Kidney glomerular epithelial cell (primary cell): ENCODE data around the gene SCIN.
"Not testable (repeated sequence)": the region's sequence is repeated elsewhere in the genome, so short reads cannot be mapped to it uniquely, and the experiment has no call there.

Experiments
- DNase-seq: peaks from one replicate; lab custom pipeline; 2025; lab: John Stamatoyannopoulos, UW

SCIN gene

GRCh38 chr7:12647364-12648219 lies 77.1 kb downstream of the SCIN start:
- DNase-seq, result no peak

DNA sequence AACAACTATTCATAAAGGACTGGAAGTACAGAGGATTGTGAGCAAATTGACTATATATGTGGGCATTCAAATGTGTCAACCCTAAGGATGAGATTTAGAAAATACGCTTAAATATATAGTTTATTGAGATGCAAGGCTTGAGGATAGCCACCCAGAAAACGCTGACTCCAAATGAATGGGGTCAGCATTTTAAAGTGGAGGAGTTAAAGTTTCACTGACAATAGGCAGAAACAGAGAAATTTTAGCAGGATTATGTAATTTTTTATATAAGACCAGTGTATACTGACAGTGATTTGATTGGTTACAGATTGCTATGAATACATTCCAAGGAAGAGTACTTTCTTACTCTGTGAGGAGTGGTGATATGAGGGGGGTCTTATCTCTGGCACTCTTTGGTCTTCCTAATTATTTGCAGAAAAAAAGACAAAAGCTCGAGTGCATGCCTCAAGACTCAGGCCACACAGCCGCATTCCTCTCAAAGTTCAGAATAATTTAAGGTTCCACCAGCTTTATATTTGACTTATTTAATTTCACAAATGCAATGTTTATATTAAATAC lies 78.3 kb downstream of the SCIN start:
- DNase-seq, result no peak

GRCh38 chr7:12649348-12649747 lies 78.8 kb downstream of the SCIN start:
- no peak for DNase-seq

DNA sequence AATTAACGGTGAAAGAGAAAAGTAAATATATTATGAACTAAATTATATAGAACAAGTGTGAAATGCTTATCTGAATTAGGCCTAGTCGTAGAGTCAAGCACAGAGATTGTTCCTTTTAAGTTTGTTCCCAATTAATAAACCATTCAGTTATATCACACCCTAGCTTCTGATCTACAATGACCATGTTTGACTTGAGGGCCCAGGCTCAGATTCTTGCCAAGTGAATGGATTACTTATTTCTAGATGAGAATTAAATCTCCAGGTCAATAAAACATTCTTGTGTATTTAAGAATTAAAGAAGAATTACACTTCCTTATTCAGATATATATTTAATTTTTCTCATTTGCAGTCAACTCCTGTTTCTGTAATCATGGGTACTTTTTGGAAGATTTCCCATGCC lies 79.6 kb downstream of the SCIN start:
- no peak for DNase-seq

DNA sequence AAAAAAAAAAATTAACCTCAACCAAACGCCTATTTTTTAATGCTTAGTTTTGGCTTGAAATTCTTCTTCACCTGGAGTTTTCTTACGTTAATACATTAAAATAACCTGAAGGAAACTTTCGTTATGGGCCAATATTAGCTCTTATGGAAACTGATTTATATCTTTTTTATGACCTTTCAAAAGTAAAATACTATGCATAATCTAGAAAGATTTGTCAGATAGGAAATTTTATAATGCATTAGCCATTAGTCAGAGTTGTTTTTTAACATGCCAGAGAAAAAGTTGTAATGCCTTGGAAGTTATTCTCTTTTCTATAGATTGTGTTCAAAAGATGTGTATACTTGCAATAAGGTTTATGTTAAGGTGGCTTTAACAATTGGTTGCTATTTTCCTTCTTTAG lies 82.6 kb downstream of the SCIN start:
- DNase-seq, result no peak

- DNase-seq, result no peak
Measured at GRCh38 chr7:12653518-12653917, 83.0 kb downstream of the SCIN start.

- DNase-seq, result no peak
Measured at GRCh38 chr7:12655161-12655560, 84.6 kb downstream of the SCIN start.

DNA sequence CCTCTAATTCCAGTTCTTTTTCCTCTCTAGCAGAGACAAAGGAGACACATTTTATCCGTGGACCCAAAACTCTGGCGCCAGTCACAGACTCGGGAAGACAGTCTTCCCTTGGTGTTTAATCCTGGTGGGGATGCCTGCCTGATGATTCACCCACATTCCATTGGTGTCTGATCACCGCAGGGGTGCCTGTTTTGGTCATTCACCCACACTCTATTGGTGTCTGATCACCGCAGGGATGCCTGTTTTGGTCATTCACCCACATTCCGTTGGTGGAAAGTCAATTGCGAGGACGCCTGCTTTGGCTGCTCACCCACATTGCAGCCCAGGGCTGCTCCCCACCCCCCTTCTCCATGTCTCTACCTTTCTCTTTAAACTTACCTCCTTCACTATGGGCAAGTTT lies 89.9 kb downstream of the SCIN start:
- peak; percentile 82 for DNase-seq

- DNase-seq, result not testable (repeated sequence)
Measured at GRCh38 chr7:12660986-12661385, 90.5 kb downstream of the SCIN start.

GRCh38 chr7:12661581-12661980 lies 91.1 kb downstream of the SCIN start:
- no peak for DNase-seq

GRCh38 chr7:12670000-12670729 lies 99.6 kb downstream of the SCIN start:
- DNase-seq, result no peak

DNA sequence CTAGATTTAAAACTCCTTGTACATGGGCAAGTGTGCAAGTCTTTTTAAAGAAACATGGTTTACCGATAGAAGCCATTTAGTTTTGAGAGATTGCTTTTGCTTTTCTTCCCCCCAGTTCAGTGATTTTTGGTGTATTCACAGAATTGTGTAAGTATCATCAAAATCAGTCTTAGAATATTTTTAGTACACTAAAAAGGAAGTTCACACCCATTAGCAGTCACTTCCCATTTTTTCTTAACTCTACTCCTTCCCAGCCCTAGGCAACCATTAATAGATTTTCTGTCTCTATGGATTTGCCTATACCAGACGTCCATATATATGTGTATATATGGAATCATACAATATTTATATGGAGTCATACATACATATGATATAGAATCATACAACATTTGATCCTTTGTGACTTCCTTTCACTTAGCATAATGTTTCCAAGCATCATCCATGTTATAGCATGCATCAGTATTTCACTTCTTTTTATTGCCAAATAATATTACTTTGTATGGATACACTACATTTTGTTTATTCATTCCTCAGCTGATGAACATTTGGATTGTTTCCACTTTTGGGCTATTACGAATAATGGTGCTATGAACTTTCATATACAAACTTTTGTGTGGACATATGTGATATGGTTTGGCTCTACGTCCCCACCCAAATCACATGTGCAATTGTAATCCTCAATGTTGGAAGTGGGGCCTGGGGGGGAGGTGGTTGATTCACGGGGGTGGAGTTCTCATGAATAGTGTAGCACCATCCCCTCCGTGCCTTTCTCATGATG lies 100.4 kb downstream of the SCIN start:
- no peak for DNase-seq

- not testable (repeated sequence) for DNase-seq
Measured at GRCh38 chr7:12673436-12673835, 102.9 kb downstream of the SCIN start.

DNA sequence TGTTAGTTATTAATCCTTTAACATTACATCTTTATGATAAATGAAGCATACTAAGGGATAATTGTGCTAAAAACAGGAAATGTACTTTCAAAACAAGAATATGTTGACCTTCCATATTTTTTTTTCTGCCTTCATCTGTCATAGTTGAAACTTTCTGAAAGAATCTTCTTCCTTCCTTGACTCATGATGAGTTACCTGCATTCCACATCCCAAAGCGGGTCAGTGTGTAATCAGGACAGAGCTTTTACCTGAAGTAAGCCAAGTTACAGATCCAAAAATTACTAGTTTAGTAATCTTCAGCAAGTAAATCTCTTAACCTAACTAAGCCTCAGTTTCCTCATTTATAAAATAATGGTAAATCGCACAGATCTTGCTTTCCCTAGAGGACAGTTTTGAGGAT lies 103.5 kb downstream of the SCIN start:
- no peak for DNase-seq

- no peak for DNase-seq
Measured at GRCh38 chr7:12674861-12675260, 104.3 kb downstream of the SCIN start.

DNA sequence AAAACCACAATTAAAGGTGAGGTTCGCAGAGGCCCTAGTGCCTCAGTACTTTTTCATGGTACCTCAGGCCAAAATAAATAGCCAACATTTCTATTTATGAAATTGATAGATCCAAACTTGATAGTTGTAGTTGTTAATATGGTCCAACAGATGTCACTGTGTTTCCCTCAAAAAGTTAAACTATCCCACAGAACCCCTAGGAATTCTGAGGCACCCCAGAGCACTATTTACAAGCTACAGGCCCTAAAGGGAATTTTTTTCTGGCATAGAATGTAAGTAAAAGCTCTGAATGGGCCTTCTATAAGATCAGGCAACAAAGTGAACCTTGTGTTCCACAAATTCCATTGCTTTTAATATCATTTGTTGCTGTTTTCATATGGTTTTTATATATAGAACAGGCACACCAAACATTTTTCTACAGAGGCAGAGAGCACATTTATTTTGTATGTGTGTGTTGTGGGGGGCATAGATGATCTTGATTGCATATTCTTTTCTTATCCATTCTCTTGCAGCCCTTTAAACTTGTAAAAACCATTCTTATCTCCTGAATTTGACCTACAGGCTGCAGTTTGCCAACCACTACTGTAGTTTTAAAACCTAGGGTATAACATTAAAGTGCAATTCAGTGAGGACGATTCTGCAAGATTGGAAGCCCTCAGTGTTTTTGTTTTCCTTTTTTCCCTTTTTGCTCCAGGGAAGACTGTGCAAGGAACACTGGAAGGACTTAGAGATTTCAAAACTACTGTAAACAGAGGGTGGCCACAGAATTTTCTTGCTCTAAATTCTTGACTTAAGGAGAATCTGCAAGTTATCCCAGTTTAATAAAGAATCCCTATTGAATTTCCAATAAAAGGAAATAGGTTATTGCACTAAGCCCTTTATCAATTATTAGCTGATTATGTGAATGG lies 113.4 kb downstream of the SCIN start:
- no peak for DNase-seq

- no peak for DNase-seq
Measured at GRCh38 chr7:12684733-12685132, 114.2 kb downstream of the SCIN start.

DNA sequence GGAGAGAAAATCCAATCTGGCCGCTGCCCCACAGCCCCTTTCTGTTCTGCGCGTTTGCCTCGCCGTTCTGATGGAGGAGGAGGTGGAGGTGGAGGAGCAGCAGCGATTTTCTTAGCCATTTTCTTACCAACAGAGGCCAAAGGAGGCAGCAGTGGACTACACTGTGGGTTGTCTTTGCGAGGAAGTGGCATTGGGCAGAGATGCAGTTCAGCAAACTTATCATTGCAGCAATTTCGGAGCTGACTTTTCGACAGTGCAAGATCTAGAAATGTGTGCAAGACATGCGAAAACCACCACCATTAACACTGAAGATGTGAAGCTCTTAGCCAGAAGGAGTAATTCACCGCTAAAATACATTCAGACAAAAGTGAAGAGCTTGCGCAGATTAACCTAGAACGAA lies 115.0 kb downstream of the SCIN start:
- peak; percentile 21 for DNase-seq

- peak; percentile 88 for DNase-seq
Measured at GRCh38 chr7:12686234-12686890, 115.8 kb downstream of the SCIN start.

GRCh38 chr7:12686891-12687717 lies 116.6 kb downstream of the SCIN start, which contains the start of gene ARL4A:
Gene ARL4A (plus strand): TSS chr7:12687633. CDS start chr7:12688255, 622 bp downstream.
- DNase-seq, result peak; percentile 98
